Thoracic aorta (tissue), 2 donors: ENCODE results near the gene POU6F2. TPM values are rescaled to one million over a fixed set of nuclear protein-coding genes. Genes with fewer than 3 reads are reported as not detected.
"Not testable (repeated sequence)": the region's sequence is repeated elsewhere in the genome, so short reads cannot be mapped to it uniquely, and the experiment has no call there.

ENCODE experiments used
- ATAC-seq: fragments of 150-250 bp; one replicate; pipeline ENCODE4 v1.8.0; 2017; ENCODE audit warnings: low read depth; ENCODE audit not compliant: insufficient number of reproducible peaks, low FRiP score
- DNase-seq: peaks from one replicate; pipeline ENCODE4 v3.0.0-alpha.2; 2020; ENCODE audit warnings: low spot score
- H3K27ac ChIP-seq, 2 donors: fragments of 200-600 bp; sonication (generic); 1 replicate in 1 of 2; 2 replicates in 1 of 2; pipeline ENCODE4 v1.5.1; 2016; ENCODE audit warnings: mild to moderate bottlenecking in 2 of 2, moderate library complexity in 2 of 2
- H3K27me3 ChIP-seq: fragments of 200-600 bp; sonication (generic); replicated peaks from 2 replicates; pipeline ENCODE4 v1.6.0; 2016; ENCODE audit warnings: mild to moderate bottlenecking; ENCODE audit not compliant: insufficient read depth
- H3K36me3 ChIP-seq: fragments of 200-600 bp; sonication (generic); one replicate; pipeline ENCODE4 v1.5.1; 2016
- H3K4me1 ChIP-seq, 2 donors: fragments of 200-600 bp; sonication (generic); 1 replicate in 1 of 2; 2 replicates in 1 of 2; pipeline versions ENCODE4 v1.5.1 to v1.6.0; 2016; ENCODE audit warnings: low read depth in 2 of 2, mild to moderate bottlenecking in 1 of 2; ENCODE audit not compliant: control insufficient read depth in 1 of 2
- H3K4me3 ChIP-seq: fragments of 200-600 bp; sonication (generic); 2 replicates; pipeline ENCODE4 v1.5.1; 2016; ENCODE audit warnings: mild to moderate bottlenecking
- H3K9me3 ChIP-seq: fragments of 200-600 bp; sonication (generic); 2 replicates; pipeline ENCODE4 v1.5.1; 2016
- total RNA-seq, 2 donors: library from RNA; depleted of rRNA; stranded (reverse); fragments of >200 nt; gene quantifications; one replicate each; pipeline versions ENCODE4 v1.1.0 to v1.2.3, GENCODE V29; 2016
- TF ChIP-seq, protein P1 (sequence below): fragments of 200-600 bp; sonication (generic); IDR thresholded peaks from one replicate; pipeline ENCODE4 v1.5.1; 2019; ENCODE audit warnings: antibody characterized with exemption

Gene POU6F2
- total RNA-seq, 2 donors from 2014 or later, result not detected

DNA sequence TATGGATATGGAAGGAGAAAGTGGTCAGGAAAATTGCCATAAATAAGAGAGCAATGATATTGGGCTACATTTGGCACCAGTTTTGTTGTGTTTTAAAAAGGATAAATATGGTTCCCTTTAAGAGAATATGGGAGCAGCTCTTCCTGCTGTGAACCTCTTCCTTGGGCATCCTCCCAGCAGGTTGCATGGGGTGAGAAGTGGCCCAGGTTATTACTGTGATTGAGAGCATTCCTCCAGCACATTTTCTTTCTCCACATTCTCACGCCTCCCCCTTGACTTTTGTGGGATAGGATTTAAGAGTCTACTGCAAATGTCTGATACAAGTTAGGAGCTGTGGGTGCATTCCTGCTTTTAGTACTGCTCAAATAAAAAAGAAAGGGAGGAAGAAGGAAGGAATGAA lies 214.8 kb downstream of the POU6F2 start:
- no peaks in the 10 kb centered on the region for H3K9me3 ChIP-seq
- no peak for ATAC-seq
- no peaks in the 10 kb centered on the region for H3K27me3 ChIP-seq
- no peak overlapping the region for H3K4me3 ChIP-seq
- no peak for DNase-seq
- no peaks in the 10 kb centered on the region for H3K4me1 ChIP-seq
- H3K27ac ChIP-seq, result no peak overlapping the region
- TF ChIP-seq, protein P1, sequence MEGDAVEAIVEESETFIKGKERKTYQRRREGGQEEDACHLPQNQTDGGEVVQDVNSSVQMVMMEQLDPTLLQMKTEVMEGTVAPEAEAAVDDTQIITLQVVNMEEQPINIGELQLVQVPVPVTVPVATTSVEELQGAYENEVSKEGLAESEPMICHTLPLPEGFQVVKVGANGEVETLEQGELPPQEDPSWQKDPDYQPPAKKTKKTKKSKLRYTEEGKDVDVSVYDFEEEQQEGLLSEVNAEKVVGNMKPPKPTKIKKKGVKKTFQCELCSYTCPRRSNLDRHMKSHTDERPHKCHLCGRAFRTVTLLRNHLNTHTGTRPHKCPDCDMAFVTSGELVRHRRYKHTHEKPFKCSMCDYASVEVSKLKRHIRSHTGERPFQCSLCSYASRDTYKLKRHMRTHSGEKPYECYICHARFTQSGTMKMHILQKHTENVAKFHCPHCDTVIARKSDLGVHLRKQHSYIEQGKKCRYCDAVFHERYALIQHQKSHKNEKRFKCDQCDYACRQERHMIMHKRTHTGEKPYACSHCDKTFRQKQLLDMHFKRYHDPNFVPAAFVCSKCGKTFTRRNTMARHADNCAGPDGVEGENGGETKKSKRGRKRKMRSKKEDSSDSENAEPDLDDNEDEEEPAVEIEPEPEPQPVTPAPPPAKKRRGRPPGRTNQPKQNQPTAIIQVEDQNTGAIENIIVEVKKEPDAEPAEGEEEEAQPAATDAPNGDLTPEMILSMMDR, result no peak
- no peaks in the 10 kb centered on the region for H3K36me3 ChIP-seq

DNA sequence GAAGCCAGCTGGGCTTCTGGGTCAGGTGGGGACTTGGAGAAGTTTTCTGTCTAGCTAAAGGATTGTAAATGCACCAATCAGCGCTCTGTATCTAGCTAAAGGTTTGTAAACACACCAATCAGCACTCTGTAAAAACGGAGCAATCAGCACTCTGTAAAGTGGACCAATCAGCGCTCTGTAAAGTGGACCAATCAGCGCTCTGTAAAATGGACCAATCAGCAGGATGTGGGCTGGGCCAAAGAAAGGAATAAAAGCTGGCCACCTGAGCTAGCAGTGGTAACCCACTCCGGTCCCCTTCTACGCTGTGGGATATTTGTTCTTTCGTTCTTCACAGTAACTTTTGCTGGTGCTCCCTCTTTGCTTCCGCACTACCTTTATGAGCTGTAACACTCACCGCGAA lies 216.7 kb downstream of the POU6F2 start:
- not testable (repeated sequence) for ATAC-seq, DNase-seq

DNA sequence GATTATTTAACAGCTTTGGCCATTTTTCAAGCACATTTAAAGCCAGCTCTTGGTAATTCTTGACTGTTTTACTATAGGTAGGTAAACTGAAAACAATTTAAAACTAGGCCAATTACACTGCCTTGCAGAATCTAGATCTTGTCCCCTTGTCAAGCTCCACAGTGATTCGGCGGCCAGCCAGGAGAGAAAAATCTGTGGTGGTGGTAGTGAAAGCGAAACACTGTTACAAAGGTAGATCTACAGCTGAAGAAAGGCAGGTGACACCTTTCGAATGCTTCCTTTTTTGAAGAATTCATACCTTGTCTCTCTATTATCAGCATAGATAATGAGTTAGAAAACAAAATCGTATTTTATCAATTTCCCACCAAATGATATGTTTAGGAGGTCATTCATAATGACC lies 218.3 kb downstream of the POU6F2 start:
- Histone ChIP-seq H3K9me3 (no peaks in the 10 kb centered on the region), H3K36me3 (no peaks in the 10 kb centered on the region), H3K4me3 (no peak overlapping the region), H3K4me1 (no peaks in the 10 kb centered on the region), H3K27ac (no peak overlapping the region), H3K27me3 (no peaks in the 10 kb centered on the region)
- DNase-seq, result no peak
- no peak for ATAC-seq
- TF ChIP-seq, protein P1, result no peak

More for the DNA sequence above, 216.7 kb downstream of the POU6F2 start:
- not testable (repeated sequence) for H3K4me3 ChIP-seq, H3K36me3 ChIP-seq, H3K27me3 ChIP-seq, H3K27ac ChIP-seq, H3K9me3 ChIP-seq, H3K4me1 ChIP-seq

DNA sequence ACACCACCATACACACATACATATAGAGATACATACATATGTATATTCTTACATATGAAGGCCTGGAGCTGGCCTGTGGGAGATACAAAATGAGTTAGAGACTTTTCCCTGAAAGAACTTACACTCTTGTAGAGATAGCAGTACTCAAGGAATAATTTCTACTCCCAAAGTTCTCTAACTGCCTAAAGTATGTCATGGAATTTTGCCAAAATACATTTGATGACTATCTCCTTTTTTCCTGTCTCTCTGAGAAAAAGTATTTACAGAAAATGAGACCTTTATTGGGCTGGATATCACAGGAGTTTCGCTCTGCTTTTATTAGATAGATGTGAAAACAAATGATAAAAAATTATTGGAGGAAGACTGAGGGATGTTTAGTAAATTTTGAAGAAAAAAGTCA lies 220.1 kb downstream of the POU6F2 start:
- Histone ChIP-seq H3K4me1 (no peaks in the 10 kb centered on the region), H3K4me3 (no peak overlapping the region), H3K9me3 (no peaks in the 10 kb centered on the region), H3K27me3 (no peaks in the 10 kb centered on the region), H3K36me3 (no peaks in the 10 kb centered on the region), H3K27ac (no peak overlapping the region)
- DNase-seq (no peak), ATAC-seq (no peak)
- TF ChIP-seq, protein P1, result no peak

DNA sequence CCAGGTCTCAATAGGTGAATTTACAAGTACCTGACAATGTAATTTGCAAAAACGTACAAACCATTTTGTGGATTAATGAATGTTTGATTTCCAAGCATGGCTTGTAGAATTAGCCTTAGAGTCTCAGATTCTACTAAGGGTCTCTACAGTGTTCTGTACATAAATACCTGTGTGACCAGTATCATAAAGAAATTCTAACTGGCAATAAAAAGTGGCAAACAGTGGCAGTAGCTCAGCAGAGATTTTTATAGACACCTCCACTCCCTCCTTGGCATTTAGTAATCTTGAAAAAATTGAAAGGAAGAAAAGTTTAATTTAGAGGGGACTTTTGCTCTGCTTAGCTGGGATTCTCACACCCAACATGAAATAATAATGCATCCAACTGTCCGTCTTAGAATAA lies 220.8 kb downstream of the POU6F2 start:
- no peaks in the 10 kb centered on the region for H3K4me1 ChIP-seq
- TF ChIP-seq, protein P1, result no peak
- H3K36me3 ChIP-seq, result no peaks in the 10 kb centered on the region

DNA sequence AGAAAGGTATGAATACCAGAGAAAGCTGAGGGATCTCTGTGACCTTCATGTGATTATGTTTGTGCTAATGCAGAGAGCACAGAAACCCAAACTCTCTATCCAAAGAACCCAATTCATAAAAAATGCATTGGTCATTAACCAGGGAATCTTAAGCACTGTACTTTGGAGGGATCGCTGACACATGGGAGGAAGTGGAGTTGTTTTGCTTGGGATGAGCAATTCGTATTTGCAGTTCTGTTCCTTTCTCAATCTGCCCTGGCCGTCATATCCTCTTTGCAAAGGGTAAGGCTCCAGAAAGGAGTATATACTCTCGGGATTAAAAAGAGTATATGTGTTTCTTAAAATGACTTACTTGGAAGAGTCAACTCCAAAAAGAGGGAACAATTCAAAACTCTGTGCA lies 221.3 kb downstream of the POU6F2 start:
- H3K36me3 ChIP-seq, result no peaks in the 10 kb centered on the region
- no peak for ATAC-seq
- H3K27ac ChIP-seq, result no peak overlapping the region
- H3K27me3 ChIP-seq, result no peaks in the 10 kb centered on the region
- DNase-seq, result no peak
- TF ChIP-seq, protein P1, result no peak
- H3K9me3 ChIP-seq, result no peaks in the 10 kb centered on the region
- H3K4me3 ChIP-seq, result no peak overlapping the region
- H3K4me1 ChIP-seq, result no peaks in the 10 kb centered on the region

More for the DNA sequence above, 220.8 kb downstream of the POU6F2 start:
- ATAC-seq, result no peak
- H3K27ac ChIP-seq, result no peak overlapping the region
- no peaks in the 10 kb centered on the region for H3K27me3 ChIP-seq
- DNase-seq, result no peak
- no peaks in the 10 kb centered on the region for H3K9me3 ChIP-seq
- H3K4me3 ChIP-seq, result no peak overlapping the region
